Transverse colon (tissue), 4 donors: Measurements from ENCODE around the gene HS3ST2. TPM values are rescaled to one million over a fixed set of nuclear protein-coding genes. Genes with fewer than 3 reads are reported as not detected.

ENCODE experiments used
- DNase-seq: peaks from one replicate; pipeline ENCODE4 v3.0.0-alpha.2; 2019
- H3K27ac ChIP-seq, 4 donors: fragments of 200-600 bp; sonication (generic); 2 replicates each; pipeline ENCODE4 v1.5.1; 2016 to 2018; ENCODE audit warnings: inconsistent platforms in 4 of 4
- H3K27me3 ChIP-seq: fragments of 200-600 bp; sonication (generic); 2 replicates; pipeline ENCODE4 v1.5.1; 2017; ENCODE audit warnings: inconsistent platforms
- H3K36me3 ChIP-seq, 4 donors: fragments of 200-600 bp; sonication (generic); 2 replicates each; pipeline ENCODE4 v1.5.1; 2017 to 2019; ENCODE audit warnings: inconsistent platforms in 4 of 4
- H3K4me1 ChIP-seq, 4 donors: fragments of 200-600 bp; sonication (generic); 2 replicates each; pipeline ENCODE4 v1.5.1; 2017 to 2020; ENCODE audit warnings: inconsistent platforms in 4 of 4
- H3K4me3 ChIP-seq, 4 donors: fragments of 200-600 bp; sonication (generic); 1 replicate in 1 of 4; 2 replicates in 3 of 4; pipeline versions ENCODE4 v1.5.1 to v1.6.1; 2017 to 2019; ENCODE audit warnings: inconsistent platforms in 4 of 4
- H3K9me3 ChIP-seq, 2 donors: fragments of 200-600 bp; sonication (generic); 2 replicates each; pipeline ENCODE4 v1.5.1; 2017 to 2019; ENCODE audit warnings: inconsistent platforms in 2 of 2
- CTCF ChIP-seq, 5 experiments: fragments of 200-600 bp in 3 of 5; fragments of 450-650 bp in 2 of 5; sonication (generic) in 3 of 5; IDR thresholded peaks; 1 replicate in 2 of 5; 2 replicates in 3 of 5; pipeline ENCODE4 v1.5.1; 2016 to 2017; ENCODE audit warnings: antibody characterized with exemption in 5 of 5, inconsistent platforms in 3 of 5, mild to moderate bottlenecking in 2 of 5, moderate library complexity in 1 of 5
- EP300 ChIP-seq: sonication (generic); formaldehyde crosslinking; IDR thresholded peaks from one replicate; pipeline ENCODE4 v1.6.1; 2017; ENCODE audit warnings: antibody characterized with exemption, low read depth
- POLR2A ChIP-seq: fragments of 450-650 bp; IDR thresholded peaks from one replicate; pipeline ENCODE4 v1.6.1; 2016; ENCODE audit warnings: antibody characterized with exemption, mild to moderate bottlenecking, moderate library complexity
- POLR2AphosphoS5 ChIP-seq, 3 donors: sonication (generic); formaldehyde crosslinking; IDR thresholded peaks; one replicate each; pipeline ENCODE4 v1.6.1; 2016; ENCODE audit warnings: antibody characterized with exemption in 3 of 3
- WGBS, 2 donors: methylation state at CpG; one replicate each; pipeline ENCODE4 v1.1.5; 2018; ENCODE audit warnings: low coverage in 1 of 2; 5-methylcytosine and 5-hydroxymethylcytosine counted together
- in situ Hi-C, 4 donors: fragments of 200-750 bp; cut with MboI; loops; one replicate each; pipeline versions ENCODE4 v1.15.0 to v1.15.1; 2017; ENCODE audit warnings: low sequenced_read_pairs in 3 of 4, low pct_ligation_motif_present in 1 of 4, low pct_unique_long_range_greater_than_20kb in 1 of 4
- intact Hi-C: fragments of 100-400 bp; cut with DNase I; formaldehyde crosslinking; loops from one replicate; pipeline ENCODE4 v1.15.1; 2023; ENCODE audit warnings: low total_unique reads
- total RNA-seq, 4 donors: library from RNA; depleted of rRNA; stranded (reverse); fragments of >200 nt; gene quantifications; one replicate each; pipeline ENCODE4 v1.1.0, GENCODE V29; 2016

Gene HS3ST2
- total RNA-seq, 4 donors from 2014 or later, result 0.32 to 4.5 (median 2.2) TPM

- in situ Hi-C loops, result loop anchor here in 1 of 4 donors (10.0 kb wide), 1 partner anchor 163 kb away; no protein-coding TSS in a partner anchor
- no peak for DNase-seq
- H3K27me3 ChIP-seq, result peaks cover 33% of the 10 kb centered on the region
- TF ChIP-seq POLR2AphosphoS5 (IDR thresholded peaks at IDR 0.05) (no peak), POLR2A (no peak), CTCF (IDR thresholded peaks at IDR 0.05) (no peak), EP300 (no peak)
- 54 to 67% methylated on average over 1 to 5 of the region's 5 CpGs for WGBS, 2 donors
- H3K27ac ChIP-seq, result no peak overlapping the region
- no peaks in the 10 kb centered on the region for H3K9me3 ChIP-seq
- intact Hi-C loops, result no loop called here
- no peak overlapping the region for H3K4me3 ChIP-seq
- H3K36me3 ChIP-seq, result no peaks in the 10 kb centered on the region
- peaks cover 0 to 9% (median 0%) of the 10 kb centered on the region in 4 donors for H3K4me1 ChIP-seq
Observed at GRCh38 chr16:22901563-22901962, 87.6 kb downstream of the HS3ST2 start.

GRCh38 chr16:22903716-22904115 lies 89.8 kb downstream of the HS3ST2 start:
- Histone ChIP-seq H3K27me3 (peaks cover 25% of the 10 kb centered on the region), H3K4me1 (peaks cover 0 to 7% (median 0%) of the 10 kb centered on the region in 4 donors), H3K27ac (no peak overlapping the region), H3K4me3 (no peak overlapping the region), H3K9me3 (no peaks in the 10 kb centered on the region), H3K36me3 (no peaks in the 10 kb centered on the region)
- WGBS, 2 donors, result 65% methylated on average over 2 of the region's 2 CpGs; no CpG with 5 or more reads in 1 of the 2 donors
- in situ Hi-C loops (loop anchor here in 1 of 4 donors (10.0 kb wide), 1 partner anchor 161 kb away; no protein-coding TSS in a partner anchor), intact Hi-C loops (no loop called here)
- no peak for DNase-seq
- TF ChIP-seq POLR2A (no peak), EP300 (no peak), POLR2AphosphoS5 (IDR thresholded peaks at IDR 0.05) (no peak), CTCF (IDR thresholded peaks at IDR 0.05) (no peak)

- TF ChIP-seq CTCF (IDR thresholded peaks at IDR 0.05) (no peak), EP300 (no peak), POLR2A (no peak), POLR2AphosphoS5 (IDR thresholded peaks at IDR 0.05) (no peak)
- WGBS, 2 donors, result 33 to 51% methylated on average over 1 to 7 of the region's 7 CpGs
- Histone ChIP-seq H3K4me1 (no peaks in the 10 kb centered on the region), H3K9me3 (no peaks in the 10 kb centered on the region), H3K36me3 (no peaks in the 10 kb centered on the region), H3K4me3 (no peak overlapping the region), H3K27ac (no peak overlapping the region), H3K27me3 (peaks cover 2% of the 10 kb centered on the region)
- intact Hi-C loops (no loop called here), in situ Hi-C loops (no loop called here)
- no peak for DNase-seq
Observed at GRCh38 chr16:22912654-22913053, 98.7 kb downstream of the HS3ST2 start.

- no peak overlapping the region for H3K27ac ChIP-seq
- no peak for DNase-seq
- no peak overlapping the region for H3K4me3 ChIP-seq
- no peaks in the 10 kb centered on the region for H3K9me3 ChIP-seq
- WGBS, 2 donors, result 92% methylated on average over 18 of the region's 25 CpGs; no CpG with 5 or more reads in 1 of the 2 donors
- intact Hi-C loops (no loop called here), in situ Hi-C loops (no loop called here)
- H3K27me3 ChIP-seq, result peaks cover 2% of the 10 kb centered on the region
- no peaks in the 10 kb centered on the region for H3K36me3 ChIP-seq
- no peaks in the 10 kb centered on the region for H3K4me1 ChIP-seq
- TF ChIP-seq POLR2A (no peak), CTCF (IDR thresholded peaks at IDR 0.05) (no peak), EP300 (no peak), POLR2AphosphoS5 (IDR thresholded peaks at IDR 0.05) (no peak)
Observed at GRCh38 chr16:22915003-22915402, 101.0 kb downstream of the HS3ST2 start.
